NCI-H460 (cell line): ENCODE results near the gene CENPB. TPM values are rescaled to one million over a fixed set of nuclear protein-coding genes. Genes with fewer than 3 reads are reported as not detected.
"Not testable (repeated sequence)": the region's sequence is repeated elsewhere in the genome, so short reads cannot be mapped to it uniquely, and the experiment has no call there.

Source experiments
- DNase-seq: peaks from one replicate; pipeline ENCODE4 v3.0.0-alpha.2; 2016; ENCODE audit warnings: low read depth; ENCODE audit errors: extremely low read depth
- total RNA-seq: library from RNA; depleted of rRNA; stranded (reverse); fragments of >200 nt; shearing (Covaris generic); gene quantifications from 2 replicates; pipeline ENCODE4 v1.2.3, GENCODE V29; 2014

Gene CENPB
- total RNA-seq, 1 experiment from 2014 or later, result 53.1 TPM

DNA sequence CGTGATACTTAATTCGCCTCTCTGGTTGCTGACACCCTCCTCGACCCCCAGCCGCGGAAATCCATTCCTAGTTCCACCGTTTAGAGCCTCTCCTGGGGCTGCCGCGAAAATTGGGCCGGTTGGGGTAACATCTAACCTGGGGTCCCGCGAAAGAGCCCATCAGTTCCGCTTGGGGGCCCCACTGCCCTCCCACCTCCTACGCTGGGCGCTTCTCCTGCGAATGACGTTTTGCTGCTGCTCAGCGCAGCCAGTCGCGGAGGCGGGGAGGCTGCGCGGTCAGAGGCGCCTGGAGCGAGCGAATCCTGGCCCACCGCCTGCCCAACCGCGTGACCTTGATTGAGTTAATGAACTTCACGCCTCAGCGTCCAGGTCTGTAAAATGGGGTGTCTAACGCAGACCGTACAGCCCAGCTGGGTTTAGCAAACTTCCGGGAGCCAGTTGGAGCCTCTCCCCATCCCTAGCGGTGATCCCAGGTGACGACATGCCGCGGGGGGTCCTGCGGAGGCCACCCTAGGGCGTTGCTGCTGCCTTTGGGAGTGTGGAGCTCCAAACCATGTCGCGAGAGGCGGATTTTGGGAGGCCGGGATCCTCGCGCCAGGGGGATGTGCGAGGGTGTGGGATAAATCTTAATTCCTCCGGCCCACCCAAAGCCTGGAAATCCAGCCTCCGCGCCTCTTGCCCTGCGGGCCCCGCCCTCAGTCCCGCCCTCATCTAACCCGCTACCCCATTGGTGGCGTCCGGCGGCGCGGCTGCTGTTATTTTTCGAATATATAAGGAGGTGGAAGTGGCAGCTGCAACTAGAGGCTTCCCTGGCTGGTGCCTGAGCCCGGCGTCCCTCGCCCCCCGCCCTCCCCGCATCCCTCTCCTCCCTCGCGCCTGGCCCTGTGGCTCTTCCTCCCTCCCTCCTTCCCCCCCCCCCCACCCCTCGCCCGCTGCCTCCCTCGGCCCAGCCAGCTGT lies 9.2 kb upstream of the CENPB start, which contains the start of gene CDC25B:
CDC25B (plus strand) TSS at position 800 of the 958 bp plus-strand sequence. CDS start 222 bp downstream, outside the sequence.
- peak; percentile 90 for DNase-seq

DNA sequence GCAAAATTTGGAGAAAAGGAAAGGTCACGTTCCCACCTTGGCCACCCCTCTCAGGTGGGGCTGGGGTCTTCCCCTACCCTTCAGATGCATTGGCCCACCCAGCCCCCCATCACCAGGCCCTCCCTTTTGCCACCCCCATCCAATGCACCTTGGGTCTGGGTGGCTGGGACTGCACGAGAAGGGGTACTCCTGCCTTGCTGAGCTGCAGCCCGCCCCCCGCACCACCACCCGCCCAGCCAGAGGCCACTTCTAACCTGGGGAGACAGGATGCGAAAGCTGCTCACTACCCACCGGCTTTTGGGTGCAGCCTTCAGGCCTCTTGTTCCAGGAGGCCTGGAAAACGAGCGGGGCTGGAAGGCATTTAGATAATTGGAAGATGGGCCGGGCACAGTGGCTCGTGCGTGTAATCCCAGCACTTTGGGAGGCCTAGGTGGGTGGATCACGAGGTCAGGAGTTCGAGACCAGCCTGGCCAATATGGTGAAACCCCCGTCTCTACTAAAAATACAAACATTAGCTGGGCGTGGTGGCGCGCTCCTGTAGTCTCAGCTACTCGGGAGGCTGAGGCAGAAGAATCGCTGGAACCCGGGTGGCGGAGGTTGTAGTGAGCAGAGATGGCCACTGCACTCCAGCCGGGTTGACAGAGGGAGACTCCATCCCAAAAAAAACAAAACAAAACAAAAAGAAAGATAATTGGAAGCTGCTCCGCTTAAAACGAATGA lies 8.3 kb upstream of the CENPB start:
- DNase-seq, result no peak

DNA sequence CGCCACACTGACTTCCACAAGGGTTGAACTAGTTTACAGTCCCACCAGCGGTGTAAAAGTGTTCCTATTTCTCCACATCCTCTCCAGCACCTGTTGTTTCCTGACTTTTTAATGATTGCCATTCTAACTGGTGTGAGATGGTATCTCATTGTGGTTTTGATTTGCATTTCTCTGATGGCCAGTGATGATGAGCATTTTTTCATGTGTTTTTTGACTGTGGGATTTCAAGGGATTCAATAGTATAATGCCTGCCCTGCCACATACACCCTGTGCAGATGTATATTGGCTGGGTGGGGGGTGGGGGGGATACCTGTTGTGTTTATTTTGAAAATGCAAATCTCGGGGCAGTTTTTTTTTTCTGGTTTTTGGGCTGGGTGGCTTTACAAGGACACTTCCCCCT lies 7.6 kb upstream of the CENPB start:
- DNase-seq, result not testable (repeated sequence)

DNA sequence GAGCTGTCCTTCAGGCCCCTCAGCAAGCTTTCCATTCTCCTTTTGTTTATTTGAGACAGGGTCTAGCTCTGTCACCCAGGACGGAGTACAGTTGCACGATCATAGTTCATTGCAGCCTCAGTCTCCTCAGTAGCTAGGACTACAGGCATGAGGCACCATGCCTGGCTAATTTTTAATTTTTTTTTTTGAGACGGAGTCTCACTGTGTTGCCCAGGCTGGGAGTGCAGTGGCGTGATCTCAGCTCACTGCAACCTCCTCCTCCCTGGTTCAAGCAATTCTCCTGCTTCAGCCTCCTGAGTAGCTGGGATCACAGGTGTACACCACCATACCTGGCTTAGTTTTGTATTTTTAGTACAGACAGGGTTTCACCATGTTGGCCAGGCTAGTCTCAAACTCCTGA lies 2.7 kb upstream of the CENPB start:
- not testable (repeated sequence) for DNase-seq

DNA sequence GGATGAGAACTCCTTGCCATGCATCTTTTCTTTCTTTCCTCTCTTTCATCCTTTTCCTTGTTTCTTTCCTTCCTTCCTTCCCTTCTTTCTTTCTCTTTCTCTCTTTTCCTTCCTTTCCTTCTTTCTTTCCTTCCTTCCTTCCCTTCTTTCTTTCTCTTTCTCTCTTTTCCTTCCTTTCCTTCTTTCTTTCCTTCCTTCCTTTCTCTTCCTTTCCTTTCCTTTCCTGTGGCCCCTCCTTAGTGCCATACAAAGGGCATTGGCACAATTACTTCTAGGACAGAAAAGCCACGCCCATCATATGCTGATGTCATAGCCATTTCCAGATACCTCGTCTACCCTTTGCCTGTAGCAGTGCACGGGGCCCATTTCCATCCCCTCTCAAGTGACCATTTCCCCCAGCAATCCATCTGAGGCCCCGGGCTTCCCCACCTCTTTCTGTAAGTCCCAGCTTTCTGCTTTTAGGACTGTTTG lies 2.2 kb upstream of the CENPB start:
- peak; percentile 60 for DNase-seq

DNA sequence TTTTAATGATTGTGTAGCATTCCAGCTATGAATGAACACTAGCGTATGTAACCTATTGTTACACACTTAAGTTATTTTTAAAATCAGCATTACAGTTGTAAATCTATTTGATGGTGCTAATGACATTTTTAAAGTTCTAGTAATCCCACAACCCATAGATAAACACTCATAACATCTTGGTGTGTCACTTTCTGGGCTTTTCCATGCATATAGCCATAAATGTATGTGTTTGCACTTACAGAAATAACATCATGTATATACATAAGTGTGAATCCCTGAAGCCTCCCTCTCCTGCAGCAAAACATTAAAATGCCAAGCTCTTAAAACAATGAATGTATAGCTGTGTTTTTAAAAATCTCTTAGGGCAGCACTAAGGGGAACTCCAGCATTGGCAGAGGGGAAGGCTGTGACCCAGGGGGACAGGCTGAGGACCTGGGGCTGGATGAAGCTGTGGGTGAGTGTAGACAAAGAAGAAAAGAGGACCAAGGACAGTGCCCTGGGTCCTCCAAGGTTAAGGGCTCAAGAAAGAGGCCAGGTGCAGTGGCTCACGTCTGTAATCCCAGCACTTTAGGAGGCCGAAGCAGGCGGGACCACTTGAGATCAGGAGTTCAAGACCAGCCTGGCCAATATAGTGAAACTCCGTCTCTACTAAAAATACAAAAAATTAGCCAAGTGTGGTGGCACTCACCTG lies 929 bp upstream of the CENPB start:
- DNase-seq, result no peak

DNA sequence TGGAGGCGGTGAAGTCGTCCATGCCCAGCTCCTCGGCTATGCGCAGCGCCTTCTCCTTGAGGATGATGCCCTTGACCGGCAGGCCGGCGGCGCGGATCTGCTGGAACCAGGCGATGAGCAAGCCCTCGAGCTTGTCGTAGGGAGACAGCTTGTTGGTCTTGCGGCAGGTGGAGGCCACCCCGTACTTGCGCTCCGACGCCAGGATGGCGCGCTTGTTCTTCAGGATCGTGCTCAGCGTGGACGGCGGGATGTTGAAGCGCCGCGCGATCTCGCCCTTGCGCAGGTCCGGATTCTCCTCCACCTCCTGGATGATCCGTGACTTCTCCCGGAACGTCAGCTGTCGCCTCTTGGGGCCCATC lies 435 bp downstream of the CENPB start:
- DNase-seq, result no peak

DNA sequence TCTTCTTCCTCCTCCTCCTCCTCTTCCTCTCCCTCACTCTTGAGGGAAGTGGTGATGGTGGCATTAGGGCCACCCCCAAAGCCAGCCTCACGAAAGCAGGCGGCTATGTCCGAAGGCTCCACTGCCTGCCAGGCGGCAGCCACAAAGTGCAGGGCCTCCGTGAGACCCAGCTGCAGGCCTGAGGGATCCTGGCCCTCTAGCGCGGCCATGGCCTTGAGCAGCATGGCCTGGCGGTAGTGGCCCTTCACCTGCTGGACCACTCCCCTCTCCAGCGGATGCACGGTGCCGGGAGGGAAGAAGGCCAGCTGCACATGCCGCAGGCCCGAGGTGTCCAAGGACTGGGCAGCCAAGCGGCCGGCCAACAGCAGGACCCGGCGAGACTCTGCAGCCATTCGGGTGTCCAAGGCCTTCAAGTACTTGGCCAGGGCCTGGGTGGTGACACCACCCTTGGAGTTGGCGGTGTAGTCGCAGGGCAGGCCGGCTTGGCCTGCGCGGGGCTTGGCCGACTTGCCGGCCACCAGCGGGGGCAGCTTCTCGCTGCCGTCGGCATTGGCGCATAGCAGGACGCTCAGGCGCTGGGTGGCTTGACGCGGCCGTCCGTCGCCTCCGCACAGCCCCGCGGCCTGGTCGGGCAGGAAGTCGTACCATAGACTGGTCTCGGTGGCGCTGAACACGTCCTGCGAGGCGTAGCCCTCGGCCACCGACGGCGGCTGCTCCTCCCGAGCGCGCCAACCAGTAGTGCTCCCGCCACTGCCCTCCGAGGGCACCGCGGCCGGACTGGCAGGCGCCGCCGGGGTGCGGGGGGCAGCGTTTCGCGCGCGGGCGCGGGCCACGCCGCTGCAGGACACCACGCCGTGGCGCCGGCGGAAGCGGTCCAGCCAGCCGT lies 1.1 kb downstream of the CENPB start:
- DNase-seq, result no peak

DNA sequence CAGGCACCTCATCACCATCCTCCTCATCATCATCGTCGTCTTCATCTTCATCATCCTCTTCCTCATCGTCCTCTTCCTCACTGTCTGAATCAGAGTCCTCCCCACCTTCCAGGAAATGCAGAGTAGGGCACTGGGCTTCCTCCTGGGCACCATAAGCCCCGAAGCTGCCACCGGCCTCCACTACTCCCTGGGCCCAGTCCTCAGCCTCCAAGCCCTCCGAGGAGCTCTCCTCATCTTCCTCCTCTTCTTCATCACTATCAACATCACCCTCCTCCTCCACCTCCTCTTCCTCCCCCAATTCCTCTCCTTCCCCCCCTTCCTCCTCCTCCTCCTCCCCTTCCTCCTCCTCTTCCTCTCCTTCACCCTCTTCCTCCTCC lies 1.7 kb downstream of the CENPB start:
- no peak for DNase-seq

DNA sequence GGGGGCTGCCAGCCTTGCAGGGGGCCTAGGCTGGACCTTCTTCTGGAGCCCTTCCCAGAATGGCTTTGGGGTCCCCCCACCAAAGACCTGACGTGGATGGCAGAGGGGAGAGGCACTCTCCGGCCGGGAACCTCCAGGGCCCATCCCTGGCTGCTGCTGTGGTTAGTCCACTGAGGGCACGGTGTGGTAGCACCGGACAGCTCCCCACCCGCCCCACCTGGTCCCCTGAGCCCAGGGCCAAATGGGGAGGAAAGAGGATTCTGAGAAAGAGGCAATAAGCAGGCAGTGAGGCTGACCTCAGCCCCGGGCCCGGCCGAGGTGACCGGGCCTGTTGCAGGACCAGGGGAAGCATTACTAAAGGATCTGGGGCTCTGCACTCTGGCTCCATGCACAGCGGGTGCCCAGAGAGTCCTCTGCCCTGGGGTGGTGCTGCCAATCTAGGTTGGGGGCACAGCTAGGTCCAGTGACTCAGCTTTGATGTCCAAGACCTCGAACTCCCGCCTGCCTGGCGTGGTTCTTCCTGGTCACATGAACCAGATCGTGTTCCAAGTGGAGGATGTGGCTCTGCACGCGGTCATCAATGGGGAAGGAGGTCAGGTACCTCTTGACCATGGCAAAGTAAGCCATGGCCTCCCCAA lies 2.2 kb downstream of the CENPB start:
- no peak for DNase-seq

DNA sequence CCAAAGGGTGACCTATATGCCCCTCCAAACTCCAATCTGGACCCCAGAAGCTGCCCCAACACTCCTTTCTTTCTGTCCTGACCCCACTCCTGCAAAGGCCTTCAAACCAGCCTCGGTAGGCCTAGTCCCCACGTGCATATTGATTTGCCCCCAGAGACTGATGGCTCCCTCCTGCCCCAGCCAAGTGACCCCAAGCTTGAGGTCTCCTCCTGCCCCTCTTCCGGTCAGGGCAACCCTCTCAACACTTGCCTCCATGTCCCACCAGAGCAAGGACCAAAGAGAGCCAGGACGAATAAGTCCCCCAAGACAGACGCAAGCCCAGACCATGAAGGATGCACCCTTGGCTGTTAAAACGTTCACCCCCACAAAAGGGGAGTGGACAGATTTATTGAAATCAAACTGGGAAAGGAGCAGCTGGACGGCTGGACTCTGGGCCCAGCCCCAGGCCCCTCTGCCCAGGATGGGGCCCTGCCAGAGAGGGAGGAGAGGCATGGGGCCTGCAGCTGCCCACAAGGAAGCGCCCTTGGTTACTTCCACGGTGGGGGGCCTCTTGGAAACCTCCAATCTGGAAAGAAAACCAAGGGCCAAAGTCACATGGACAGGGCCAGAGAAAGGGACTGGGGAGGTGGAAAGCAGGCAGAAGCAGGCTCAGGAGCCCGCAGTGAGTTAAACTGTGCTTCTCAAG lies 2.9 kb downstream of the CENPB start:
- no peak for DNase-seq

DNA sequence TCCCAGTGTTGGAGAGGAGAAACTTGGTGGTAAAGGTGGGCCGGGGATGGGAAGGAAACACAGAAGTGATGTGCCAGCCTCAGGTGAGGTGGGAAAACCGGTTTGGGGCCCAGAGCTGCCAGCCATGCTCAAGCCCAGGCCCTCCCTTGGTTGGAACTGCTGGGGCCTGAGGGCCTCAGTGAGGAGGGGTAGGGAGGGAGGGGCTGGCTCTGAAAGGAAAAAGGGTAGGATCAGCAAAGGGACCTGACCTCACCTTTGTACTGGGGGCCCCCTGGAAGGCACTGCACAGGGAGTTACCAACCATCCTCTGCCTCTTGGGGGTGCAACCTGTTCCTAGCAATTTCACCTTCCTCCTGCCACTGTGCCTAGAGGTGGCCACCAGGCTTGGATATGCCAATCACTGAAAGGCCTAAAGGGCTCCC lies 3.5 kb downstream of the CENPB start:
- DNase-seq, result no peak

DNA sequence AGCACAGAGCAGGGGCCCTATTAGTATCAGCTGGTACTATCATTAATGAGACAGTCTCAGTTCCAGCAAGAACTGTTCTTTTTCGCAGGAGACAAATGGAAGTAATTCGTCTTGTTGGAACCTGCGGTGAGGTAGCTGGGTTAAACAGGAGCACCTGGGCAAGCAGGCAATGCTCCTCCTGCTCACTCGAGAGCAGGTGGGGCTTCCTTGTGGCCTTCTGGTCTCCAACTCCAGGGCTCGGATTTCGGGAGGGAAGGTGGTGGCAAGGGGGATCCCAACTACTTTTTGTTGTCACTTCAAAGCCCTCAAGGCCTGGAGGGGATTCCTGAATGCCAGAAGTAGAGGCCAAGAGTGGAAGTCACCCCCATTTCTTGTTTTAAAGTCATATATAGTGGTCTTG lies 3.9 kb downstream of the CENPB start:
- DNase-seq, result no peak

DNA sequence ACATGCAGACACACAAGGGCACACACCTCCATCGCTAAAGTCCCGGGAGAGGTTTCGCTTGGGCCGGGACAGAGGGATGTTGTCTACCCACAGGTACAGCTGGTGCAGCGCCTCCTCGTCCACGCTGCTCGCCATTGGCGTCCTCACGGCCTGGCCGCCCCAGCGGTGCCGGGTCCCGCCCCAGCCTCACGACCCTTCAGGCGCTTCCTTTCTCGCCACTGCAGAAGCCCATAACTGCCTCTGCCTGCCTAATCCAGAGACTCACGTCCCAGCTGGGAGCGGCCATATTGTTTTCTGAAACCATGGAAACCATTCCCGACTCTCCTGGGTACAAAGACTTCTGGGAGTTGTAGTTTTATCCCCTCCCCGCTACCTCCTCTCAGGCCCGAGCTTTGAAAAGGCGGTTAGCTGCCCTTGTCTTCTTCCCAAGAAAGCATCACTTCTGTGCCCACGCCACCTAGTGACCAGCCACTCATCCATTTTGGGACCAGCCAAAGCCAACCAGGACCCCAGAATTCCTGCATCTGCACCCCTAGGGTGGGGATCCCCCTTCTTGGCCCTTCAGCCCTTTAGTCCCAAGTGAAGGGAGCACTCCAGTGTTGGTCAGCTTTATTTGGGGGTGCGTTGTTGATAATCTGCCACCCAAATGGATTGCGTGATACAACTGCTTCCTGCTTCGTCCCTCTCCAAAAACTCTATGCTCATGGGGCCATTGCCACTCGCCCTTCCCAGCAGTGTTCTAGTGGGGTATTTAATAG lies 5.2 kb downstream of the CENPB start, which contains the start of gene SPEF1:
SPEF1 (minus strand) TSS at position 296 of the 758 bp plus-strand sequence; CDS start at position 135, 161 bp downstream.
- DNase-seq, result peak; percentile 96

DNA sequence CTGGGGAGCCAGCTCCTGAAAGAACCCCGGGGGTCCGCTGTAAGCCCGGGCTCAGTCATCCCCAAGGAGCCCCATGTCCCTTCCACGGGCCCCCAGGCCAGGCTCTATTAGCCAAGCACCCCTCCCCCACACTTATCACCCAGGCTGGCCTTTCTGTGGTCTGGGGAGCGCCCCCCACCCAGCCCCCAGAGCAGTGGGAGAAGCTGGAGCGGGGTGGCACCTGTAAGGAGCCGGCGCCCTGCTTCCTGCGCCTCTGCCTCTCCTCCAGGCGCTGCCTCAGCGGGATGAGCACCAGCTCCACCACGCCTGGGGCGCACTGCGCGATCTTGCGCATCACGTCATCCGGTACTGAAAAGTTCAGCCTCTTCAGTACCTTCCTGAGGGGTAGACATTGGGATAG lies 7.6 kb downstream of the CENPB start:
- DNase-seq, result no peak

DNA sequence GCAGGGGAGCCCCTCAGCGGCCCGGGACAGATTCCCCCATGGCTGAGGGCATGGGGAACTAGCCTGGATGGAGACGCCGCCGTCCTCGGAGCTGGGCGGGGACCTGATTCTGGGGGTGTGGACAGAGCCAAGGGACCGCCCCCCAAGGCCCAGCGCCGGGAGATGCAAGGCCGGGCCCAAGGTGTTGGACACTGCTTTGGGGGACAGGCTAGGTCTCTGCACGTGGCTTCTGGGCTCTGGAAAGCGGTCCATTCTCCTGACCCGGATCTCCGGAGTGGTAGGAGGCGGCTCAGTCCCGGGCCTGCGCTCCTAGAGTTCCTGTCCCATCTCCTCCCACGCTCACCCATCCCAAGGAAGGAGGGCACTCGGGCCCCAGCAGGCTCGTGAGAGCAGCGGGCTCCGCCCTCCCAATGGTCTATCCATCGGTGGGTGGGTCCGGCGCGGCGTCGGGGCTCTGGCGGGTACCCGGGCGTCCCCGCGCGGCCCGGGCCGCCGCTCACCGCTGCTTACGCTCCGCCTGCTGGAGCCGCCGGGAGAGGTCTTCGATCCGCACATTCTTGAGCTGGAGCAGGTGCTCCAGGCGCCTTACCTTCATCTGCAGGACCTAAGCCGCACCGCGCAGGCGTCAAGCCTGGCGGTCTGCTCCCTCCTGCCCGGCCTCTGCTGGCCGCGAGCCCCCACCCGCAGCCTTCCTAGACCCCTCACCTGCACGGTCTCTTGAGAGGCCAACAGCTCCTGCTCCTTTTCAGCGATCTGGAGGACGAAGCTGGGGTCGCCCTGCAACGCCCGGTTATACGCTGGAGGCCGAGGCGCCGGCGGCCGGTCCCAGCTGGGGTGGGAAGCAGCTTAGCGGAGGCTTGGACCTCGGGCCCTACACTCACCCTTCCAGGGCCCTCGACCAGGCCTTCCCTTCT lies 8.6 kb downstream of the CENPB start:
- DNase-seq, result no peak

DNA sequence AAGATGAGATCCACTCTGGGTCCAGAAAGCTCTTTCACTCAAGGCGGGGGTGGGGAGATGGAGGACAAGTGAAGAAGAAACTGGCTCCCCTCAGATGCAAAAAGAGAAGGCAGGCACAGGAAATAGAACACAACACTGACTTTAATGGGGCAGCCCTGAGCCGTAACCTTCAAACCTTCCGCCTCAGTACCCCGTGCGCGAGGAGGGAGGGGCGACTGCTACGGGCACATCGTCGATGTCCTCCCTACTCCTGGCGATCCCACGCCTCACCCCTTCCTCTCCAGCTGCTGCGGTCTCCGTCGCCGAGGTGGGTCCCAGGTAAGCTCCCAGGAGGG lies 9.2 kb downstream of the CENPB start:
- no peak for DNase-seq
